ENCODE data around the gene GMIP.
"Not testable (repeated sequence)": the region's sequence is repeated elsewhere in the genome, so short reads cannot be mapped to it uniquely, and the experiment has no call there.

Gene GMIP, protein sequence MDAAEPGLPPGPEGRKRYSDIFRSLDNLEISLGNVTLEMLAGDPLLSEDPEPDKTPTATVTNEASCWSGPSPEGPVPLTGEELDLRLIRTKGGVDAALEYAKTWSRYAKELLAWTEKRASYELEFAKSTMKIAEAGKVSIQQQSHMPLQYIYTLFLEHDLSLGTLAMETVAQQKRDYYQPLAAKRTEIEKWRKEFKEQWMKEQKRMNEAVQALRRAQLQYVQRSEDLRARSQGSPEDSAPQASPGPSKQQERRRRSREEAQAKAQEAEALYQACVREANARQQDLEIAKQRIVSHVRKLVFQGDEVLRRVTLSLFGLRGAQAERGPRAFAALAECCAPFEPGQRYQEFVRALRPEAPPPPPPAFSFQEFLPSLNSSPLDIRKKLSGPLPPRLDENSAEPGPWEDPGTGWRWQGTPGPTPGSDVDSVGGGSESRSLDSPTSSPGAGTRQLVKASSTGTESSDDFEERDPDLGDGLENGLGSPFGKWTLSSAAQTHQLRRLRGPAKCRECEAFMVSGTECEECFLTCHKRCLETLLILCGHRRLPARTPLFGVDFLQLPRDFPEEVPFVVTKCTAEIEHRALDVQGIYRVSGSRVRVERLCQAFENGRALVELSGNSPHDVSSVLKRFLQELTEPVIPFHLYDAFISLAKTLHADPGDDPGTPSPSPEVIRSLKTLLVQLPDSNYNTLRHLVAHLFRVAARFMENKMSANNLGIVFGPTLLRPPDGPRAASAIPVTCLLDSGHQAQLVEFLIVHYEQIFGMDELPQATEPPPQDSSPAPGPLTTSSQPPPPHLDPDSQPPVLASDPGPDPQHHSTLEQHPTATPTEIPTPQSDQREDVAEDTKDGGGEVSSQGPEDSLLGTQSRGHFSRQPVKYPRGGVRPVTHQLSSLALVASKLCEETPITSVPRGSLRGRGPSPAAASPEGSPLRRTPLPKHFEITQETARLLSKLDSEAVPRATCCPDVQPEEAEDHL

DNA sequence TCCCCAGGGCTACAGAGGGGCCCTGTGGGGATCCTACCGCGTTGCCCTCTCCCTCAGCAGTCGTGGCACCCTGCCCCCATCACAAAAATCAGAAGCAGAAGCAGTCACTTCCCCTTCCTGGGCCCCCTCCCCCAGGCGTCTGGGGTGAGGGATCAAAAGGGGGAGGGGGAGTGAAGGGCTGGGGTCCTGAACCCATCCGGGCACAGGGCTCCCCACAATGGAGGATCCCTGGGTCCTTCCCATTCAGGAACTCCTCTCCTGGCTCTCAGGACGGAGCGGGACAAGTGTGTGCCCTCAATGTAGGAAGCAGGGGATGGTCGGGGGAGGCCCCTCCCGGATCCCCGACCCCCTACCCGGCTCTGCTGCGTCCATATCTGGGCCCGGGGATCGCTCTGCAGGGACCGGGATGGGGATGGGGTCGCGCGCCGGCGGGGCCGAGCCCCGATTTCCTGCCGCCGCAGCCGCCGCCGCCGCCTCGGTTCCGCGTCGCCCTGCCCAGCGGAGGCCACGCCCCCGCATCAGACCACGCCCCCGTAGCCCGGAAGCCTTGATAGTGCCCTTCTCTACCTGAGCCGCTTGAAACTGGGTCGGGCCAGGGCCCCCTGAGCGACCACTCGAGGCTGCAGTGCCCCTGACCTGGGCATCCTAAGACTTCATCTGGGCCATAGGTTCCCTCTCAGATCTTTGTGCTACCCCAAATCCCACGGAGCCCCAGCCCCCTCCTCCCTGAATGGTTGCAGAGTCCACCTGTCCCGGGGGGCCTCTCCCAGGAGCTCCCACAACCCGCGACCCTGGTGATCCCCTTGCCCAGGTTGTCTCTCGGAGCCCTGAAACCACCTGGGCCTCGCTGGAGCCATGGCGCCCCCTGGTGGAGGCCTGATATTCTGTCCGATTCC is at the start of gene GMIP:
Gene GMIP (minus strand): TSS at position 500 of the 896 bp plus-strand sequence. CDS start 128 bp downstream, at position 372.
- DNase-seq = peak; percentile 88 to 89
- Mint-ChIP-seq H3K27me3 (no peaks in the 10 kb centered on the region), H3K4me1 (peaks cover 32% of the 10 kb centered on the region), H3K4me3 (peak within 1 kb of the TSS; percentile 99 to 100), H3K9me3 (no peaks in the 10 kb centered on the region), H3K27ac (peak within 1 kb of the TSS; percentile 96 to 99)
- peak; percentile 91 for ATAC-seq

DNA sequence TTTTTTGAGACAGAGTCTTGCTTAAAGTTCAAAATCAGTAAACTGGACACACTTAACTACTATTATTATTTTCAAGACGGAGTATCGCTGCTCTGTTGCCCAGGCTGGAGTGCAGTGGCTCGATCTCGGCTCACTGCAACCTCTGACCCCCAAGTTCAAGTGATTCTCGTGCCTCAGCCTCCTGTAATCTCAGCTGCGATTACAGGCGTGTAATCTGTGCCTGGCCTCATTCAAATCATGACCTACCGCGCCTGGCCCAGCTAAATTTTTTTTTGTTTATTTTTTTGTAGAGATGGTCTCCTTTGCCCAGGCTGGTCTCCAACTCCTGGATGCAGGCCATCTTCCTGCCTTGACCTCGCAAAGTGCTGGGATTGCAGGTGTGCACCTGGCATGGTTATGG is 48.2 kb upstream of the GMIP start:
- Mint-ChIP-seq H3K9me3 (peaks cover under 1 to 9% of the 10 kb centered on the region in 2 donors), H3K4me3 (no peak overlapping the region), H3K4me1 (no peaks in the 10 kb centered on the region)

DNA sequence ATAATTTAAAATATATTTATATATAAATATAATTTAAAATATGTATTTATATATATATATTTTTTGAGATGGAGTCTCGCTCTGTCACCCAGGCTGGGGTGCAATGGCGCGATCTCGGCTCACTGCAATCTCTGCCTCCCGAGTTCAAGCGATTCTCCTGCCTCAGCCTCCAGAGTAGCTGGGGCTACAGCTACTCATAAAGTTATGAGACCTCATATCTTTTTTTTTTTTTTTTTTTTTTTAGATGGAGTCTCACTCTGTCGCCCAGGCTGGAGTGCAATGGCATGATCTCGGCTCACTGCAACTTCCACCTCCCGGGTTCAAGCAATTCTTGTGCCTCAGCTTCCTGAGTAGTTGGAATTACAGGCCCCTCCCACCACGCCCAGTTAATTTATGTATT is 45.6 kb upstream of the GMIP start:
- peaks cover 11 to 25% of the 10 kb centered on the region in 2 donors for H3K9me3 Mint-ChIP-seq
- not testable (repeated sequence) for H3K27me3 Mint-ChIP-seq, H3K4me1 Mint-ChIP-seq, H3K4me3 Mint-ChIP-seq, H3K27ac Mint-ChIP-seq
- DNase-seq (peak in 1 of 2 donors; percentile 47), ATAC-seq (peak; percentile 54)

More for the DNA sequence above, 48.2 kb upstream of the GMIP start:
- no peak for ATAC-seq
- DNase-seq = no peak
- no peaks in the 10 kb centered on the region for H3K27me3 Mint-ChIP-seq
- no peak overlapping the region for H3K27ac Mint-ChIP-seq

DNA sequence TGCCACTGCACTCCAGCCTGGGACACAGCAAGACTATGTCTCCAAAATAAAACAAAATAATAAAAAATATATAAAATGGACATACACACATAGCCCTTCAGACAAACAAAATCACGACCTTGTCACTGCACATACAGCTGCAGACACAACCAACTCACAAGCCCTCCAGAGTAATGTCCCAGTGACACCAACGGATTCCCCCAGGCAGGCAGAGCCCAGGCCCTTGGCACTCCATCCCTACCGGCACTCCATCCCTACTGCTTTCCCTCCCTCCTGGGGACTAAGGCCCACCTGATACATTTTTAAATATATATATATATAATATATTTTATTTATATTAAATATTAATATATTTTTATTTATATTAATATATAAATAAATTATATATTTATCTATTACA is 43.6 kb upstream of the GMIP start:
- H3K4me3 Mint-ChIP-seq = no peak overlapping the region
- H3K4me1 Mint-ChIP-seq = no peaks in the 10 kb centered on the region
- H3K27me3 Mint-ChIP-seq = no peaks in the 10 kb centered on the region
- H3K9me3 Mint-ChIP-seq = peaks cover 15 to 33% of the 10 kb centered on the region in 2 donors
- H3K27ac Mint-ChIP-seq = no peak overlapping the region
- DNase-seq (no peak), ATAC-seq (peak; percentile 45)

DNA sequence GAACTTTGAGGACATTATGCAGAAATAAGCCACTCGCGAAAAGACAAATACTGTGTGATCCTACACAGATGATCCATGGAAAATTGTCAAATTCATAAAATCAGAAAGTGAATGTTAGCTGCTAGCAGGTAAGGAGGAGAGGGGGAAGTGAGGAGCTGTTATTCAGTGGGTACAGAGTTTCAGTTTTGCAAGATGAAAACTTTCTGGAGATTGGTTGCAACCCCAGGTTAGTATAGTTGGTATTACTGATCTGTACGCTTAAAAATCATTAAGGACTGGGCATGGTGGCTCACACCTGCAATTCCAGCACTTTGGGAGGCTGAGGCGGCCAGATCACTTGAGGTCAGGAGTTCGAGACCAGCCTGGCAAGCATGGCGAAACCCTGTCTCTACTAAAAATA is 43.1 kb upstream of the GMIP start:
- DNase-seq (no peak), ATAC-seq (peak; percentile 28)
- Mint-ChIP-seq H3K4me1 (no peaks in the 10 kb centered on the region), H3K9me3 (peaks cover 15 to 33% of the 10 kb centered on the region in 2 donors), H3K27me3 (no peaks in the 10 kb centered on the region), H3K4me3 (no peak overlapping the region), H3K27ac (peak overlapping the region in 1 of 2 donors; percentile 23)

DNA sequence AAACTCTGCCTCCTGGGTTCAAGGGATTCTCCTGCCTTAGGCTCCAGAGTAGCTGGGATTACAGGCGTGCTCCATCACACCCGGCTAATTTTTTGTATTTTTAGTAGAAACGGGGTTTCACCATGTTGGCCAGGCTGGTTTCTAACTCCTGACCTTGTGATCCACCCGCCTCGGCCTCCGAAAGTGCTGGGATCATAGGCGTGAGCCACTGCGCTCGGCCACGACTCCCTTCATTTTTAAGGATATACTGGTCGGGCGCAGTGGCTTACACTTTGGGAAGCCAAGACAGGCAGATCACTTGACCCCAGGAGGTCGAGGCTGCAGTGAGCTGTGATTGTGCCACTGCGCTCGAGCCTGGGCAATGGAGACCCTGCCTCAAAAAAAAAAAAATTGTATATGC is 42.7 kb upstream of the GMIP start:
- not testable (repeated sequence) for H3K4me1 Mint-ChIP-seq, H3K27me3 Mint-ChIP-seq, DNase-seq, H3K27ac Mint-ChIP-seq, H3K4me3 Mint-ChIP-seq
- ATAC-seq = peak; percentile 23
- H3K9me3 Mint-ChIP-seq = peaks cover 15 to 38% of the 10 kb centered on the region in 2 donors

DNA sequence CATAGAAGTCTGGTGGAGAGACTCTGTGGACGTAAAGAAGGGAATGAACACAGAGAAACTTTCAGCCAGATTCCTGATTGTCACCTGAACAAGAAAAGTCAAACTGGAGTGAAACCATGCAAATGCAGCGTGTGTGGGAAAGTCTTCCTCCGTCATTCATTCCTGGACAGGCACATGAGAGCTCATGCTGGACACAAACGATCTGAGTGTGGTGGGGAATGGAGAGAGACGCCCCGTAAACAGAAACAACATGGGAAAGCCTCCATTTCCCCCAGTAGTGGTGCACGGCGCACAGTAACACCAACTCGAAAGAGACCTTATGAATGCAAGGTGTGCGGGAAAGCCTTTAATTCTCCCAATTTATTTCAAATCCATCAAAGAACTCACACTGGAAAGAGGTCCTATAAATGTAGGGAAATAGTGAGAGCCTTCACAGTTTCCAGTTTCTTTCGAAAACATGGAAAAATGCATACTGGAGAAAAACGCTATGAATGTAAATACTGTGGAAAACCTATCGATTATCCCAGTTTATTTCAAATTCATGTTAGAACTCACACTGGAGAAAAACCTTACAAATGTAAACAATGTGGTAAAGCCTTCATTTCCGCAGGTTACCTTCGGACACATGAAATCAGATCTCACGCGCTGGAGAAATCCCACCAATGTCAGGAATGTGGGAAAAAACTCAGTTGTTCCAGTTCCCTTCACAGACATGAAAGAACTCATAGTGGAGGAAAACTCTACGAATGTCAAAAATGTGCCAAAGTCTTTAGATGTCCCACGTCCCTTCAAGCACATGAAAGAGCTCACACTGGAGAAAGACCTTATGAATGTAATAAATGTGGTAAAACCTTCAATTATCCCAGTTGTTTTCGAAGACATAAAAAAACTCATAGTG is 36.0 kb upstream of the GMIP start:
- Mint-ChIP-seq H3K27ac (no peak overlapping the region), H3K9me3 (peaks cover 42 to 70% of the 10 kb centered on the region in 2 donors), H3K4me3 (no peak overlapping the region), H3K4me1 (peaks cover 7% of the 10 kb centered on the region), H3K27me3 (no peaks in the 10 kb centered on the region)
- DNase-seq (no peak), ATAC-seq (no peak)

DNA sequence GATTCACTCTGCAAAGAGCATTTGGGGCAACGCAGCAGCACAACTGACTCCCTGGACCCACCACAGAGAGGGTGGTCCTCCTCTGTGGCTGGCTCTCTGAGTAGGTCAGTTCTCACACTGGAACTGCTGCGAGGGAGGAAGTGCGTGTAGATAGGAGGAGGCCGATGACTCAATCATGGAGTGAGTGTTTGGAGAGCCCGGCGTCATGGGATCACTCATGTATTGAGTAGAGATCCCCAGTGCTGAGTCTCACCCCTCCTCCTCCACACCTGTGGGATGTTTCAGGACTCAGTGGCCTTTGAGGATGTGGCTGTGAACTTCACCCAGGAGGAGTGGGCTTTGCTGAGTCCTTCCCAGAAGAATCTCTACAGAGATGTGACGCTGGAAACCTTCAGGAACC is 34.1 kb upstream of the GMIP start:
- DNase-seq = no peak
- Mint-ChIP-seq H3K9me3 (peaks cover 37 to 52% of the 10 kb centered on the region in 2 donors), H3K4me3 (peak overlapping the region in 1 of 2 donors; percentile 22), H3K27ac (peak overlapping the region in 1 of 2 donors; percentile 64), H3K27me3 (no peaks in the 10 kb centered on the region), H3K4me1 (peaks cover 7% of the 10 kb centered on the region)
- ATAC-seq = no peak

DNA sequence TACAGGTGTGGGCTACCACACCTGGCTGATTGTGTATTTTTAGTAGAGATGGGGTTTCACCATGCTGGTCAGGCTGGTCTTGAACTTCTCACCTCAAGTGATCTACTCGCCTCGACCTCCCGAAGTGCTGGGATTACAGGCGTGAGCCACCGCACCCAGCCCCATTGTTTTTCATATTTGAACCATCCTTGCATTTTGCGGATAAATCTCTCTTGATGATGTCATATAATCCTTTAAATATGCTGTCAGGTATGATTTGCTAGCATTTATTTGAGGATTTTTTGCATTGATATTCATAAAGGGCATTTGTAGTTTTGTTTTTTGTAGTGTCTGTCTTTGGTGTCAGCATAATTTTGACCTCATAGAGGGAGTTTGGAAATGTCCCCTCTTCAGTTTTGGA is 30.9 kb upstream of the GMIP start:
- H3K27me3 Mint-ChIP-seq = no peaks in the 10 kb centered on the region
- no peak overlapping the region for H3K4me3 Mint-ChIP-seq
- peaks cover 30 to 36% of the 10 kb centered on the region in 2 donors for H3K9me3 Mint-ChIP-seq
- peaks cover 21% of the 10 kb centered on the region for H3K4me1 Mint-ChIP-seq
- ATAC-seq = no peak
- H3K27ac Mint-ChIP-seq = peak overlapping the region in 1 of 2 donors; percentile 93
- no peak for DNase-seq

DNA sequence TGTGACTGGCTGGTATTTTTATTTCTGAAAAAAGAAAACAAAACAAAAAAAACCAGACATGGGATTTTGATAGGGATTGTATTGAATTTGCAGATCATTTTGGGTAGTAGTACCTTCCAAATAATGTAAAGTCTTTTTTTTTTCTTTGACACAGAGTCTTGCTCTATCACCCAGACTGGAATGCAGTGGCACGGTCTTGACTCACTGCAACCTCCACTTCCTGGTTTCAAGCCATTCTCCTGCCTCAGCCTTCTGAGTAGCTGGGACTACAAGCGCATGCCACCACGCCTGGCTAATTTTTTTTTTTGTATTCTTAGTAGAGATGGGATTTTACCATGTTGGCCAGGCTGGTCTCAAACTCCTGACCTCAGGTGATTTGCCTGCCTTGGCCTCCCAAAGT is 29.4 kb upstream of the GMIP start:
- peak overlapping the region in 1 of 2 donors; percentile 27 for H3K27ac Mint-ChIP-seq
- H3K9me3 Mint-ChIP-seq = peaks cover 21 to 23% of the 10 kb centered on the region in 2 donors
- H3K27me3 Mint-ChIP-seq = no peaks in the 10 kb centered on the region

DNA sequence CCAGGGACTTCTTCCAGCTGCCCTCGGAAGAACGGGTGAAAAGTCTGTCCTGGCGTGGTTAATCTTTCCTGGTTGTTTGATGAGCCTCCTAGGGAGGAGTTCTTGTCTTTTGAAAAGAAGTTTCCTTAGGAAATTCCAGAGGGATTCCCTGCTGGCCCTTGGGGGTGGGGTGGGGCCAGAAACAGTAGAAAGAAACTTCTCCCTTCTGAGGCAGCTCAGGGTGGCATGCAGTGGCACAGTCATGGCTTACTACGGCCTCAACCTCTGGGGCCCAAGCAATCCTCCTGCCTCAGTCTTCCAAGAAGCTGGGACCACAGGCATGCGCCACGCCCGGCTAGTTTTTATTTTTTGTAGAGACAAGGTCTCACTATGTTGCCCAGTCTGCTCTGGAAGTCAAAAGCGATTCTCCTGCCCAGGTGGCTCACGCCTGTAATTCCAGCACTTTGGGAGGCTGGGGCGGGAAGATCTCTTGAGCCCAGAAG is 26.7 kb upstream of the GMIP start:
- DNase-seq (no peak), ATAC-seq (no peak)
- Mint-ChIP-seq H3K4me3 (peak overlapping the region; percentile 95 to 97), H3K27me3 (no peaks in the 10 kb centered on the region), H3K4me1 (peaks cover 29% of the 10 kb centered on the region), H3K27ac (peak overlapping the region; percentile 97 to 100), H3K9me3 (peaks cover 0 to under 1% of the 10 kb centered on the region in 2 donors)

More for the DNA sequence above, 29.4 kb upstream of the GMIP start:
- ATAC-seq (no peak), DNase-seq (no peak)
- H3K4me1 Mint-ChIP-seq = peaks cover 25% of the 10 kb centered on the region
- H3K4me3 Mint-ChIP-seq = peak overlapping the region in 1 of 2 donors; percentile 18

DNA sequence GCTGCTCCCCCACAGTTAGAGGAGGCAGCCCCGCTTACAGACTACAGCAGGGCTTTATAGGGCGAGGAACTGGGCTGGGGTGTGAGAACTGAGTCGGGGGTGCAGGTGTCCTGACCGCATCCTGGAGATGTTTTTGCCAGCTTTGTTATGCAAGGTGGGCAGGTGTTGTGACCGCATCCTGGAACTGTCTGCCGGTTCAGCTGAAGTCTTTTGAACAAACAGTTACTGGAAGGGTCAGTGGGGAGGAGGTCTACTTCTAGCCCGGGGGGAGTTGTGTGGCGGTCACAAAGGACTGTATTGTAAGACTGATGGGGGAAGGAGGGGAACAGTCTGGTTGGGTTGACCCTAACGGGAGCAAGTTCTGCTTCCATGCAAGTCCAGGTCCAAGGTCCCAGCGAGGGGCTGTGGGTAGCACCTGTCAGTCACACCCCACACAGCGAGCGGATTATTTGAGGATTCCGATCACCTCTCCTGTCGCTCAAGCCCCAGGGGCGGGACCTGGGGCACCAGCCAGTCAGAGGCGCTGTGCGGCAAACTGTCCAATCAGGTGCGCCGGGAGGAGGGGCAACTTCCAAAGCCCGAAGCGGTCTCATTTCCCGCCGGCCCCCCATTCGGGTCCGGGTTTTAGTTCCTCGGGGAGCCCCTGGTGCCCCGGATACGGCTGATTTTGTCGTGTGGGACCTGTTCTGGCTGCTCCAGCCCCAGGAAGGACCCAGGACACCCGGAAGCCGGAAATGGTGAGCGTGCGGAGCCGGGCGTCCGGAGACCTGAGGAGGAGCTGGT is 25.0 kb upstream of the GMIP start, which contains the start of gene ZNF101:
Gene ZNF101 (plus strand): TSS at position 610 of the 783 bp plus-strand sequence. CDS start 125 bp downstream, at position 735.
- peak; percentile 98 to 99 for DNase-seq
- Mint-ChIP-seq H3K27me3 (no peaks in the 10 kb centered on the region), H3K9me3 (no peaks in the 10 kb centered on the region), H3K4me3 (peak within 1 kb of the TSS; percentile 95 to 97), H3K27ac (peak within 1 kb of the TSS; percentile 98 to 100), H3K4me1 (peaks cover 29% of the 10 kb centered on the region)
- peak; percentile 86 for ATAC-seq

DNA sequence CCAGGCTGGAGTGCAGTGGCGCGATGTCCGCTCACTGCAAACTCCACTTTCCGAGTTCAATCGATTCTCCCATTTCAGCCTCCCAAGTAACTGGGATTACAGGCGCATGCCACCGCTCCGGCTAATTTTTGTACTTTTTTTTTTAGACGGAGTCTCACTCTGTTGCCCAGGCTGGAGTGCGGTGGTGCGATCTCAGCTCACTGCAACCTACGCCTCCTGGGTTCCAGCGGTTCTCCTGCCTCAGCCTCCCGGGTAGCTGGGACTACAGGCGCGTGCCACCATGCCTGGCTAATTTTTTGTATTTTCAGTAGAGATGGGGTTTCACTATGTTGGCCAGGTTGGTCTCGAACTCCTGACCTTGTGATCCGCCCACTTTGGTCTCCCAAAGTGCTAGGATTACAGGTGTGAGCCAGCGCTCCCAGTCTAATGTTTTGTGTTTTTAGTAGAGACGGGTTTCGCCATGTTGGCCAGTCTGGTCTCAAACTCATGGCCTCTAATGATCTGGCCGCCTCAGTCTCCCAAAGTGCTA is 22.0 kb upstream of the GMIP start:
- not testable (repeated sequence) for DNase-seq, ATAC-seq, H3K27me3 Mint-ChIP-seq, H3K9me3 Mint-ChIP-seq
- Mint-ChIP-seq H3K4me1 (peaks cover 49% of the 10 kb centered on the region), H3K4me3 (peak overlapping the region in 1 of 2 donors; percentile 39), H3K27ac (peak overlapping the region in 1 of 2 donors; percentile 71)

All from stimulated activated naive CD8-positive, alpha-beta T cell treated with anti-CD3 and anti-CD28 coated beads, Interleukin-15, amount 100 ng/mL, for 72 hours (primary cell).